ENCODE measurements around the gene IGF2. TPM values are rescaled to one million over a fixed set of nuclear protein-coding genes. Genes with fewer than 3 reads are reported as not detected.

The IGF2 gene
- total RNA-seq, 1 experiment from 2014 or later: 5.0 TPM

DNA sequence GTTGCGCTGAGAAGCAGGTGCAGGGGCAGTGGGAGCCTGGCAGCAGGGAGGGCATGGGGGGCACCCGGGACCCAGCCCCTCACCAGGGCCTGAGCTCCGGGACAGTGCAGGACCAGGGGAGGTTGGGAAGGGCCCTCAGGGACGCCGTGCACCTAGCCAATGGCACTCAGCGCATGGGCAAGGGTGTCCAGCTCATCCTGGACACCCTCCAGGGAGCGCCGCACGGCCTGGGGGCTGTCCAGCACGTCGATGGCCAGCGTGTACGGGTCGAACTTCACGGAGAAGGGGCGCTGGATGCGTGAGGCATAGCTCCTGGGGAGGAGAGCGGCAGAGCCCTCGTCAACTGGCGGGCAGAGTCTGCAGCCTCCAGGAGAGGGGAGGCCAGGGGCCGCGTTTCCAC, 24.9 kb upstream of the IGF2 start:
- CTCF ChIA-PET: no interaction called here
- Histone ChIP-seq H2AFZ (ENCODE audit: low read length) (no peak overlapping the region), H3K4me1 (ENCODE audit: insufficient read depth, low read length) (peaks cover 13% of the 10 kb centered on the region; the same call in 1 of the 2 replicates)

GRCh38 chr11:2163428-2163978, 24.3 kb upstream of the IGF2 start:
- Histone ChIP-seq H3F3A (ENCODE audit: low read length, unreplicated experiment) (no peaks in the 10 kb centered on the region), H3K79me2 (ENCODE audit: low read length) (no peaks in the 10 kb centered on the region), H3K4me2 (ENCODE audit: low read length) (no peak overlapping the region), H3K27ac (ENCODE audit: low read length) (no peak overlapping the region), H3K9ac (ENCODE audit: low read length) (no peak overlapping the region), H3K4me3 (ENCODE audit: low read length) (no peak overlapping the region), H3K36me3 (ENCODE audit: low read depth, low read length) (no peaks in the 10 kb centered on the region), H3K9me3 (ENCODE audit: low read length) (no peaks in the 10 kb centered on the region), H3K4me1 (ENCODE audit: insufficient read depth, low read length) (peaks cover 10% of the 10 kb centered on the region; the same call in 1 of the 2 replicates), H4K20me1 (ENCODE audit: low read length) (no peaks in the 10 kb centered on the region), H2AFZ (ENCODE audit: low read length) (no peak overlapping the region), H3K27me3 (ENCODE audit: low read length) (no peaks in the 10 kb centered on the region), H3K9me2 (replicated peaks; ENCODE audit: low read length) (no peaks in the 10 kb centered on the region)
- TF ChIP-seq CTCF (conservative IDR thresholded peaks at IDR 0.05; ENCODE audit: low read depth, low read length) (no peak), EZH2 (IDR thresholded peaks at IDR 0.05; ENCODE audit: low read length, unreplicated experiment) (no peak), EZH2phosphoT487 (IDR thresholded peaks at IDR 0.05; ENCODE audit: borderline replicate concordance, low read length) (no peak)
- no peak for ATAC-seq
- BruUV-seq (replicated peaks): no TSS peak
- POLR2A ChIA-PET (ENCODE audit: unreplicated experiment): no interaction called here
- CTCF ChIA-PET: no interaction called here
- DNase-seq: no peak
- intact Hi-C loops (cut with micrococcal nuclease): no loop called here

More for the DNA sequence above, 24.9 kb upstream of the IGF2 start:
- H3K27me3 ChIP-seq (ENCODE audit: low read length): no peaks in the 10 kb centered on the region
- no peak overlapping the region for H3K27ac ChIP-seq (ENCODE audit: low read length)
- no peaks in the 10 kb centered on the region for H3K9me3 ChIP-seq (ENCODE audit: low read length)
- no peaks in the 10 kb centered on the region for H3K79me2 ChIP-seq (ENCODE audit: low read length)
- BruUV-seq (replicated peaks): no TSS peak
- TF ChIP-seq EZH2phosphoT487 (IDR thresholded peaks at IDR 0.05; ENCODE audit: borderline replicate concordance, low read length) (no peak), CTCF (conservative IDR thresholded peaks at IDR 0.05; ENCODE audit: low read depth, low read length) (no peak), EZH2 (IDR thresholded peaks at IDR 0.05; ENCODE audit: low read length, unreplicated experiment) (no peak)
- H4K20me1 ChIP-seq (ENCODE audit: low read length): no peaks in the 10 kb centered on the region
- intact Hi-C loops (cut with micrococcal nuclease): no loop called here
- no peak overlapping the region for H3K4me2 ChIP-seq (ENCODE audit: low read length)
- H3K36me3 ChIP-seq (ENCODE audit: low read depth, low read length): no peaks in the 10 kb centered on the region
- ATAC-seq: no peak
- no peaks in the 10 kb centered on the region for H3K9me2 ChIP-seq (replicated peaks; ENCODE audit: low read length)
- DNase-seq: no peak
- no peak overlapping the region for H3K4me3 ChIP-seq (ENCODE audit: low read length)
- no peaks in the 10 kb centered on the region for H3F3A ChIP-seq (ENCODE audit: low read length, unreplicated experiment)
- no peak overlapping the region for H3K9ac ChIP-seq (ENCODE audit: low read length)
- POLR2A ChIA-PET (ENCODE audit: unreplicated experiment): no interaction called here

DNA sequence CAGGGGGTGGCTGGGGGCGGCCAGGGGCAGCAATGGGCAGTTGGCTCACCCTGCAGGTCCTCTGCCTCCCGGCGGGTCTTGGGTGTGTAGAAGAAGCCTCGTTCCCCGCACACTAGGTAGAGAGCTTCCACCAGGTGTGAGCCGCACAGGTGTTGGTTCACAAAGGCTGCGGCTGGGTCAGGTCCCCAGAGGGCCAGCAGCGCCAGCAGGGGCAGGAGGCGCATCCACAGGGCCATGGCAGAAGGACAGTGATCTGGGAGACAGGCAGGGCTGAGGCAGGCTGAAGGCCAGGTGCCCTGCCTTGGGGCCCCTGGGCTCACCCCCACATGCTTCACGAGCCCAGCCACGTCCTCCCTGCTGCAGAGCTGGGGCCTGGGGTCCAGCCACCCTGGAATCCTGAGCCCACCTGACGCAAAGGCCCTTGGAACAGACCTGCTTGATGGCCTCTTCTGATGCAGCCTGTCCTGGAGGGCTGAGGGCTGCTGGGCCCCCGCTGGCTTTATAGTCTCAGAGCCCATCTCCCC, 21.6 kb upstream of the IGF2 start, which contains the start of gene INS:
Gene INS, minus strand, starts transcription at position 474 of the 524 bp plus-strand sequence. Its CDS starts 238 bp downstream, at position 236.
- Histone ChIP-seq H3K9me2 (replicated peaks; ENCODE audit: low read length) (no peaks in the 10 kb centered on the region), H4K20me1 (ENCODE audit: low read length) (no peaks in the 10 kb centered on the region), H3K4me2 (ENCODE audit: low read length) (no peak within 1 kb of the TSS), H3K27ac (ENCODE audit: low read length) (no peak within 1 kb of the TSS), H2AFZ (ENCODE audit: low read length) (no peak within 1 kb of the TSS), H3K4me3 (ENCODE audit: low read length) (no peak within 1 kb of the TSS), H3K79me2 (ENCODE audit: low read length) (no peaks in the 10 kb centered on the region), H3K4me1 (ENCODE audit: insufficient read depth, low read length) (0 out of 2 replicates have a peak, but pooled peaks cover 4% of the 10 kb centered on the region), H3F3A (ENCODE audit: low read length, unreplicated experiment) (no peaks in the 10 kb centered on the region), H3K36me3 (ENCODE audit: low read depth, low read length) (no peaks in the 10 kb centered on the region; the same call in 1 of the 2 replicates), H3K9ac (ENCODE audit: low read length) (no peak within 1 kb of the TSS), H3K27me3 (ENCODE audit: low read length) (no peaks in the 10 kb centered on the region), H3K9me3 (ENCODE audit: low read length) (no peaks in the 10 kb centered on the region)
- ChIA-PET POLR2A (ENCODE audit: unreplicated experiment) (no interaction called here), CTCF (no interaction called here)
- DNase-seq (no peak), ATAC-seq (no peak)
- no TSS peak for BruUV-seq (replicated peaks)
- intact Hi-C loops (cut with micrococcal nuclease): no loop called here
- TF ChIP-seq CTCF (conservative IDR thresholded peaks at IDR 0.05; ENCODE audit: low read depth, low read length): no peak
- no peak for TF ChIP-seq EZH2 (IDR thresholded peaks at IDR 0.05; ENCODE audit: low read length, unreplicated experiment)
- TF ChIP-seq EZH2phosphoT487 (IDR thresholded peaks at IDR 0.05; ENCODE audit: borderline replicate concordance, low read length): no peak

All from PC-3 (cell line).